Activated CD4-positive, alpha-beta T cell treated with anti-CD3 and anti-CD28 coated beads for 24 hours (primary cell): ENCODE data around the gene OR2G3.

Source experiments
- DNase-seq, 2 donors: peaks; one replicate each; pipeline ENCODE4 v3.0.0-alpha.2; 2020; ENCODE audit warnings: low read depth in 2 of 2

Gene OR2G3

GRCh38 chr1:247605286-247605685 is at the start of gene OR2G3:
Gene OR2G3 (plus strand): TSS chr1:247605586. CDS start chr1:247605586, 0 bp downstream.
- DNase-seq = no peak

- no peak for DNase-seq
These were observed 47.3 kb upstream of the OR2G3 start for GRCh38 chr1:247557926-247558674.

GRCh38 chr1:247561711-247562110 is 43.7 kb upstream of the OR2G3 start:
- DNase-seq = no peak

- DNase-seq = no peak
These were observed 43.2 kb upstream of the OR2G3 start for GRCh38 chr1:247562198-247562597.

- DNase-seq = no peak
These were observed 31.1 kb upstream of the OR2G3 start for GRCh38 chr1:247574236-247574635.

GRCh38 chr1:247574664-247575063 is 30.7 kb upstream of the OR2G3 start:
- no peak for DNase-seq

- no peak for DNase-seq
These were observed 28.9 kb upstream of the OR2G3 start for GRCh38 chr1:247576514-247576913.

- no peak for DNase-seq
These were observed 26.4 kb upstream of the OR2G3 start for GRCh38 chr1:247578946-247579460.

GRCh38 chr1:247588060-247588459 is 17.3 kb upstream of the OR2G3 start, which contains the start of gene OR2G2:
Gene OR2G2 (plus strand): TSS chr1:247588360. CDS start chr1:247588360, 0 bp downstream.
- DNase-seq = no peak

- no peak for DNase-seq
These were observed 8.0 kb downstream of the OR2G3 start for GRCh38 chr1:247613405-247613804.

- DNase-seq = no peak
These were observed 9.2 kb downstream of the OR2G3 start for GRCh38 chr1:247614625-247615024.

- DNase-seq = no peak
These were observed 22.6 kb downstream of the OR2G3 start for GRCh38 chr1:247627951-247628350.

- no peak for DNase-seq
These were observed 32.6 kb downstream of the OR2G3 start for GRCh38 chr1:247638011-247638410.

- no peak for DNase-seq
These were observed 33.4 kb downstream of the OR2G3 start for GRCh38 chr1:247638781-247639180.

GRCh38 chr1:247639381-247639981 is 34.1 kb downstream of the OR2G3 start:
- peak; percentile 24 to 37 for DNase-seq

- no peak for DNase-seq
These were observed 37.4 kb downstream of the OR2G3 start for GRCh38 chr1:247642742-247643141.

GRCh38 chr1:247646867-247647266 is 41.5 kb downstream of the OR2G3 start:
- DNase-seq = no peak

GRCh38 chr1:247647864-247648263 is 42.5 kb downstream of the OR2G3 start:
- DNase-seq = no peak

GRCh38 chr1:247653040-247653439 is 47.7 kb downstream of the OR2G3 start:
- no peak for DNase-seq
